Sigmoid colon (tissue), 3 donors: ENCODE measurements around the gene CDON.
"Not testable (repeated sequence)": the region's sequence is repeated elsewhere in the genome, so short reads cannot be mapped to it uniquely, and the experiment has no call there.

ENCODE experiments used
- CTCF ChIP-seq, 4 experiments: fragments of 450-650 bp in 3 of 4; fragments of 200-600 bp in 1 of 4; IDR thresholded peaks; one replicate each; pipeline ENCODE4 v1.5.1; 2016 to 2019; ENCODE audit warnings: antibody characterized with exemption in 4 of 4, mild to moderate bottlenecking in 3 of 4, moderate library complexity in 2 of 4
- POLR2A ChIP-seq, 2 donors: fragments of 450-650 bp; IDR thresholded peaks; one replicate each; pipeline ENCODE4 v1.6.1; 2016; ENCODE audit warnings: antibody characterized with exemption in 2 of 2, mild to moderate bottlenecking in 2 of 2, moderate library complexity in 2 of 2

GRCh38 chr11:126028534-126028933 is 34.1 kb downstream of the CDON start:
- not testable (repeated sequence) for TF ChIP-seq CTCF, POLR2A (IDR thresholded peaks at IDR 0.05)
